ENCODE results near the gene KLHL26. TPM values are rescaled to one million over a fixed set of nuclear protein-coding genes. Genes with fewer than 3 reads are reported as not detected.
A peak's percentile ranks its signal among the peaks of the same experiment; 100 is the strongest.

The KLHL26 gene
- total and polyA plus RNA-seq, 2 donors from 2014 or later = 5.6 to 16.1 TPM

GRCh38 chr19:18651300-18651699 lies 14.5 kb downstream of the KLHL26 start:
- Histone ChIP-seq H3K27me3 (ENCODE audit: control insufficient read depth, insufficient read depth, low read length) (no peaks in the 10 kb centered on the region), H3K27ac (ENCODE audit: low read depth in 2 of 2, low read length in 2 of 2) (peak overlapping the region; percentile 11 to 49), H3K36me3 (ENCODE audit: control insufficient read depth in 2 of 3, insufficient read depth in 3 of 3, low read length in 3 of 3) (peaks cover 0 to 2% (median 0%) of the 10 kb centered on the region in 3 donors), H3K9me3 (ENCODE audit: control insufficient read depth in 2 of 3, insufficient read depth in 1 of 3, low read length in 3 of 3) (no peaks in the 10 kb centered on the region), H3K4me1 (ENCODE audit: control insufficient read depth in 2 of 3, insufficient read depth in 2 of 3, low read depth in 1 of 3, low read length in 3 of 3) (peaks cover 2 to 44% (median 30%) of the 10 kb centered on the region in 3 donors), H3K9ac (ENCODE audit: low read length in 3 of 3) (no peak overlapping the region), H3K4me3 (ENCODE audit: low read length in 3 of 3) (no peak overlapping the region)
- FAIRE-seq (no peak), DNase-seq (no peak)
- TF ChIP-seq, protein P1, sequence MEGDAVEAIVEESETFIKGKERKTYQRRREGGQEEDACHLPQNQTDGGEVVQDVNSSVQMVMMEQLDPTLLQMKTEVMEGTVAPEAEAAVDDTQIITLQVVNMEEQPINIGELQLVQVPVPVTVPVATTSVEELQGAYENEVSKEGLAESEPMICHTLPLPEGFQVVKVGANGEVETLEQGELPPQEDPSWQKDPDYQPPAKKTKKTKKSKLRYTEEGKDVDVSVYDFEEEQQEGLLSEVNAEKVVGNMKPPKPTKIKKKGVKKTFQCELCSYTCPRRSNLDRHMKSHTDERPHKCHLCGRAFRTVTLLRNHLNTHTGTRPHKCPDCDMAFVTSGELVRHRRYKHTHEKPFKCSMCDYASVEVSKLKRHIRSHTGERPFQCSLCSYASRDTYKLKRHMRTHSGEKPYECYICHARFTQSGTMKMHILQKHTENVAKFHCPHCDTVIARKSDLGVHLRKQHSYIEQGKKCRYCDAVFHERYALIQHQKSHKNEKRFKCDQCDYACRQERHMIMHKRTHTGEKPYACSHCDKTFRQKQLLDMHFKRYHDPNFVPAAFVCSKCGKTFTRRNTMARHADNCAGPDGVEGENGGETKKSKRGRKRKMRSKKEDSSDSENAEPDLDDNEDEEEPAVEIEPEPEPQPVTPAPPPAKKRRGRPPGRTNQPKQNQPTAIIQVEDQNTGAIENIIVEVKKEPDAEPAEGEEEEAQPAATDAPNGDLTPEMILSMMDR (IDR thresholded peaks at IDR 0.05; ENCODE audit: borderline replicate concordance, extremely low read depth, insufficient read depth) = no peak
- intact Hi-C loops (cut with DNase I) = no loop called here

GRCh38 chr19:18651733-18652132 lies 14.9 kb downstream of the KLHL26 start:
- Histone ChIP-seq H3K9ac (ENCODE audit: low read length in 3 of 3) (no peak overlapping the region), H3K27me3 (ENCODE audit: control insufficient read depth, insufficient read depth, low read length) (no peaks in the 10 kb centered on the region), H3K27ac (ENCODE audit: low read depth in 2 of 2, low read length in 2 of 2) (peak overlapping the region in 1 of 2 donors; percentile 11), H3K4me1 (ENCODE audit: control insufficient read depth in 2 of 3, insufficient read depth in 2 of 3, low read depth in 1 of 3, low read length in 3 of 3) (peaks cover 2 to 42% (median 26%) of the 10 kb centered on the region in 3 donors), H3K4me3 (ENCODE audit: low read length in 3 of 3) (no peak overlapping the region), H3K9me3 (ENCODE audit: control insufficient read depth in 2 of 3, insufficient read depth in 1 of 3, low read length in 3 of 3) (no peaks in the 10 kb centered on the region), H3K36me3 (ENCODE audit: control insufficient read depth in 2 of 3, insufficient read depth in 3 of 3, low read length in 3 of 3) (peaks cover 0 to 2% (median 0%) of the 10 kb centered on the region in 3 donors)
- intact Hi-C loops (cut with DNase I) = no loop called here
- FAIRE-seq = no peak
- peak in 1 of 5 donors; percentile 61 for DNase-seq
- TF ChIP-seq, protein P1 (IDR thresholded peaks at IDR 0.05; ENCODE audit: borderline replicate concordance, extremely low read depth, insufficient read depth) = no peak

GRCh38 chr19:18653853-18654252 lies 17.0 kb downstream of the KLHL26 start:
- DNase-seq = no peak
- H3K9me3 ChIP-seq (ENCODE audit: control insufficient read depth in 2 of 3, insufficient read depth in 1 of 3, low read length in 3 of 3) = no peaks in the 10 kb centered on the region
- no peaks in the 10 kb centered on the region for H3K27me3 ChIP-seq (ENCODE audit: control insufficient read depth, insufficient read depth, low read length)
- H3K4me3 ChIP-seq (ENCODE audit: low read length in 3 of 3) = no peak overlapping the region
- TF ChIP-seq, protein P1 (IDR thresholded peaks at IDR 0.05; ENCODE audit: borderline replicate concordance, extremely low read depth, insufficient read depth) = no peak
- H3K9ac ChIP-seq (ENCODE audit: low read length in 3 of 3) = no peak overlapping the region
- no peak overlapping the region for H3K27ac ChIP-seq (ENCODE audit: low read depth in 2 of 2, low read length in 2 of 2)
- FAIRE-seq = no peak
- peaks cover 0 to 2% (median 0%) of the 10 kb centered on the region in 3 donors for H3K36me3 ChIP-seq (ENCODE audit: control insufficient read depth in 2 of 3, insufficient read depth in 3 of 3, low read length in 3 of 3)
- peaks cover 3 to 31% (median 19%) of the 10 kb centered on the region in 3 donors for H3K4me1 ChIP-seq (ENCODE audit: control insufficient read depth in 2 of 3, insufficient read depth in 2 of 3, low read depth in 1 of 3, low read length in 3 of 3)
- intact Hi-C loops (cut with DNase I) = no loop called here

- no peak for FAIRE-seq
Observed at GRCh38 chr19:18654469-18654868, 17.6 kb downstream of the KLHL26 start.

More at GRCh38 chr19:18654469-18654868, 17.6 kb downstream of the KLHL26 start:
- H3K9me3 ChIP-seq (ENCODE audit: control insufficient read depth in 2 of 3, insufficient read depth in 1 of 3, low read length in 3 of 3) = no peaks in the 10 kb centered on the region
- TF ChIP-seq, protein P1 (IDR thresholded peaks at IDR 0.05; ENCODE audit: borderline replicate concordance, extremely low read depth, insufficient read depth) = no peak
- no peak overlapping the region for H3K4me3 ChIP-seq (ENCODE audit: low read length in 3 of 3)
- no peak overlapping the region for H3K9ac ChIP-seq (ENCODE audit: low read length in 3 of 3)
- H3K27ac ChIP-seq (ENCODE audit: low read depth in 2 of 2, low read length in 2 of 2) = no peak overlapping the region
- H3K4me1 ChIP-seq (ENCODE audit: control insufficient read depth in 2 of 3, insufficient read depth in 2 of 3, low read depth in 1 of 3, low read length in 3 of 3) = peaks cover 3 to 25% (median 14%) of the 10 kb centered on the region in 3 donors
- intact Hi-C loops (cut with DNase I) = no loop called here
- H3K27me3 ChIP-seq (ENCODE audit: control insufficient read depth, insufficient read depth, low read length) = no peaks in the 10 kb centered on the region
- H3K36me3 ChIP-seq (ENCODE audit: control insufficient read depth in 2 of 3, insufficient read depth in 3 of 3, low read length in 3 of 3) = peaks cover 0 to 2% (median 0%) of the 10 kb centered on the region in 3 donors
- DNase-seq = no peak
